ENCODE results near the gene VSIG4. TPM values are rescaled to one million over a fixed set of nuclear protein-coding genes. Genes with fewer than 3 reads are reported as not detected.

VSIG4 gene
- total RNA-seq, 1 donor from 2014 or later: not detected

DNA sequence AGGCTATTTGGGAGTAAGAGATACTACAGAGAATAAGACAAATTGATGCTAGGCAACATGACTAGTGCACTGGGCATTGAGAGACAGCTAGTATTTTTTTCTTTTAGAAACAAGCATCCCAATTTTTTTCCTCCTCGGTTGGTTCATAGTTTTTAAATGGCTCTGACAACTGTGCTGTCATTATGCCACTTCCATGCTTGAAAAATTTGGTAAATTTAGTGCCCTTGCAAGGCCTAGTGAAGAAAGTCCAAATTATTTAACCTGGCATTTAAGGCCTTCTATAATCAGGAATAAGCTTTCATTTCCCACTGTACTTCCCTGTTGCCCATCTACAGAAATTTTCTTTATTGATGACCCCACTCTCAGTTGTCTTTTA is 15.8 kb downstream of the VSIG4 start:
- TF ChIP-seq, protein P1, sequence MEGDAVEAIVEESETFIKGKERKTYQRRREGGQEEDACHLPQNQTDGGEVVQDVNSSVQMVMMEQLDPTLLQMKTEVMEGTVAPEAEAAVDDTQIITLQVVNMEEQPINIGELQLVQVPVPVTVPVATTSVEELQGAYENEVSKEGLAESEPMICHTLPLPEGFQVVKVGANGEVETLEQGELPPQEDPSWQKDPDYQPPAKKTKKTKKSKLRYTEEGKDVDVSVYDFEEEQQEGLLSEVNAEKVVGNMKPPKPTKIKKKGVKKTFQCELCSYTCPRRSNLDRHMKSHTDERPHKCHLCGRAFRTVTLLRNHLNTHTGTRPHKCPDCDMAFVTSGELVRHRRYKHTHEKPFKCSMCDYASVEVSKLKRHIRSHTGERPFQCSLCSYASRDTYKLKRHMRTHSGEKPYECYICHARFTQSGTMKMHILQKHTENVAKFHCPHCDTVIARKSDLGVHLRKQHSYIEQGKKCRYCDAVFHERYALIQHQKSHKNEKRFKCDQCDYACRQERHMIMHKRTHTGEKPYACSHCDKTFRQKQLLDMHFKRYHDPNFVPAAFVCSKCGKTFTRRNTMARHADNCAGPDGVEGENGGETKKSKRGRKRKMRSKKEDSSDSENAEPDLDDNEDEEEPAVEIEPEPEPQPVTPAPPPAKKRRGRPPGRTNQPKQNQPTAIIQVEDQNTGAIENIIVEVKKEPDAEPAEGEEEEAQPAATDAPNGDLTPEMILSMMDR (IDR thresholded peaks at IDR 0.05; ENCODE audit: unreplicated experiment): no peak
- Mint-ChIP-seq H3K27ac (no peak overlapping the region), H3K36me3 (no peaks in the 10 kb centered on the region), H3K4me3 (no peak overlapping the region), H3K4me1 (no peaks in the 10 kb centered on the region), H3K27me3 (ENCODE audit: low read depth) (no peaks in the 10 kb centered on the region), H3K9me3 (peaks cover 24% of the 10 kb centered on the region)
- DNase-seq (ENCODE audit: low spot score in 2 of 2, unreplicated experiment in 2 of 2): no peak

DNA sequence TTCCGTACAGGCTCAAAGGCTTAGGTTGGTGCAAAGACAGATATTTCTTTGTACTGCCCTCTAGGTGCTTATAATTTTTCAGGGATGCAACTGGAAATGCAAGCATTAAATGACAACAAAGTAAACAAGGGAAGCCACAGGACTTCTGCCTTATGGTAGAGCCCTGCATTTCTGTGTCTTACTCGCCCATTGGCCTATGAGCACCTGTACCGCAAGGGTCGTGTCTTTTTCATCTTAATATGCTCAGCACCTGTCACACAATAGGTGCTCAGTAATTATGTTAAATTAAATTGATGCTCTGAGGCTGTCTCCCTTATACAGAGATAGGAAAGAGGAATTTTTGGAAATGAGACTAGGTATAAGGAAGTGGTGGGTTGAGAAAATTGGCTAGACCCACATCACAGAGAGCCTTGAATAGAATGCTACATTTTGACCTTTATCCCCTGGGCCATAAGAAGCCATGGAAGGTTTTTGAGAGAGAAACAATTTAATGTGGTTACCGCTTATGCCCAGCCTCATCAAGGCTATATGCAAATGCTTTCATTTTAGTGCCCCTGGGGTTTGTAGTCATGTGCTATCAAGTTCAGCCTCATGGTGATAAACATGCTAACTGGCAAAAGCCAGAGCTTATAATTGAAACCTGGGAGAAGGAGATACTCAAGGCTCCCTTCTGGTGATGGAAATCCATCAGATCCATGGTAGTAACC is 16.3 kb downstream of the VSIG4 start:
- Mint-ChIP-seq H3K27ac (no peak overlapping the region), H3K4me1 (no peaks in the 10 kb centered on the region), H3K4me3 (no peak overlapping the region), H3K9me3 (peaks cover 24% of the 10 kb centered on the region), H3K27me3 (ENCODE audit: low read depth) (no peaks in the 10 kb centered on the region), H3K36me3 (no peaks in the 10 kb centered on the region)
- no peak for DNase-seq (ENCODE audit: low spot score in 2 of 2, unreplicated experiment in 2 of 2)
- TF ChIP-seq, protein P1 (IDR thresholded peaks at IDR 0.05; ENCODE audit: unreplicated experiment): no peak

DNA sequence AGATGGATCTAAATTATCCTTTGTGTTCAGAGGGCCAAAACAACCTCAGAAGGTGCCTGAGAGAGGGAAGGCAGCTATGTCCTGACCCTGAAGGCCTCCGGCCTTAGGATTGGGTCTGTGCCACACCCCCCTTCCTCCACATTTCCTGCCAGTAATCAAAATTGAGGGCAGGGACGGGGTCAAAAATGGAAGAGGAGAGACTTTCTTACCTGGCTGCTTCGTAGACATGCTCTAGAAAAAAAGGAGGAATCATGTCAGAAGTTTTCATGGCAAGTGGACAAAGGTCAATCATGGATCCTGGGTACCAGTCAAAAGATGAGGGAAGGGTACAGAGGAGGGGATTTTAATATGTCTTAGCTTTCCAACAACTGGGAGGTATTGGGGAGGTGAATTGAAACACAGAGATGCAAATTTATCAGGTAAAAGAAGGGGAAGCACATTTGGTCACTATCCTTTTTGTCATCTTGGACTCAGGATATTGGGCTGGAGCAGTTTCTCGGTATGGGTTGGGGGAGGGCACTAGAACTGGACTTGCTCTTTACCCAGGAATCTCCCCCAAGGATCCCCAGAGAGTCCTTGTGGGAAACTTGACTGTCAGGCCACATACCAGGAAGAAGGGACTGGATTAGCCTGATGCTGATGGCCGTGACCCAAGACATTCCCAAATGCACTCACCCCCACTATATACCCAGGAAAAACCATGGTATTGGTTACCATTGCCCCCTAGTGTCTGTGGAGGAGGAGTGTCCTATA is 17.1 kb downstream of the VSIG4 start:
- no peaks in the 10 kb centered on the region for H3K4me1 Mint-ChIP-seq
- no peak overlapping the region for H3K4me3 Mint-ChIP-seq
- TF ChIP-seq, protein P1 (IDR thresholded peaks at IDR 0.05; ENCODE audit: unreplicated experiment): no peak
- no peak for DNase-seq (ENCODE audit: low spot score in 2 of 2, unreplicated experiment in 2 of 2)
- H3K27ac Mint-ChIP-seq: no peak overlapping the region
- H3K36me3 Mint-ChIP-seq: no peaks in the 10 kb centered on the region
- no peaks in the 10 kb centered on the region for H3K27me3 Mint-ChIP-seq (ENCODE audit: low read depth)
- peaks cover 24% of the 10 kb centered on the region for H3K9me3 Mint-ChIP-seq

DNA sequence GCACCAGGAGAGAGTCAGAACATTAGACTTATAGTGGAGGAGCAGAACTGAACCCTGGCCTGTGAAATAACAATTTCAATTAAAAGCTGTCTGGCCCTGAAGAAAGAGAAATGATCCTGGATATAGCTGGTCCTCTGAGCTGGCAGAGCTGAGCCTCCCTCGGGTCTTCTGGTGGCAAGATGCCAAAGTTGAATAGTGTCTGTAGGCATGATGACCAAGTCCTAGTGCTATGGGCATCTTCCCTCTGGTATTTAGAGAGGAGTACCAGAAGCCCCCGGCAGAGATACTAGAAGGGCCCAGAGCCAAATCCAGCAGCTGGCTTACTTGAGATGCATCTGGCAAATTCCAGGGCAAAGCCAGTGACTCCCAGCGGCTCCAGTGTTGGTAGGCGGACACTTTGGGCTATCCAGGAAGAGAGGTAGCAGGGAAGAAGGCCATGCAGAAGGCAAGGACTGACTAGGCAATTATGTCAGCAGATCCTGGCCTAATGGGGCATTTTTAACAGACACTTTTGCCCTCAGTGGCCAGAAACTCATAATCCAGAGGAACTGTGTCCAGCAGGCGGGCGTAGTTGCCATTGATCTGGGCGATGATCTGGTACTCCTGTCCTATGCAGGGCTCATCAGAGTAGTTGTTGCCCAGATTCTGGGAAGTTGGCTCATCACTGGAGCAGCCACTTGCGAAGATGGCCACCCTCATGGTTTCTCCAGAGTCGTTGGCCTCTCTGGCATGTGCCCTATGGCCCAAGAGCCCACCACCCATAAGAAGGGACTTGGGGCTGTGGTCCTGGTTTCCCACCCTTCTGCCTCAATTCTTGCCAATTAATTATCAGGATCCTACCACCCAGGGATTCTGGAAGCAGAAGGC is 17.9 kb downstream of the VSIG4 start:
- H3K36me3 Mint-ChIP-seq: no peaks in the 10 kb centered on the region
- peaks cover 24% of the 10 kb centered on the region for H3K9me3 Mint-ChIP-seq
- DNase-seq (ENCODE audit: low spot score in 2 of 2, unreplicated experiment in 2 of 2): no peak
- TF ChIP-seq, protein P1 (IDR thresholded peaks at IDR 0.05; ENCODE audit: unreplicated experiment): no peak
- H3K27ac Mint-ChIP-seq: no peak overlapping the region
- H3K27me3 Mint-ChIP-seq (ENCODE audit: low read depth): no peaks in the 10 kb centered on the region
- peaks cover 4% of the 10 kb centered on the region for H3K4me1 Mint-ChIP-seq
- no peak overlapping the region for H3K4me3 Mint-ChIP-seq

DNA sequence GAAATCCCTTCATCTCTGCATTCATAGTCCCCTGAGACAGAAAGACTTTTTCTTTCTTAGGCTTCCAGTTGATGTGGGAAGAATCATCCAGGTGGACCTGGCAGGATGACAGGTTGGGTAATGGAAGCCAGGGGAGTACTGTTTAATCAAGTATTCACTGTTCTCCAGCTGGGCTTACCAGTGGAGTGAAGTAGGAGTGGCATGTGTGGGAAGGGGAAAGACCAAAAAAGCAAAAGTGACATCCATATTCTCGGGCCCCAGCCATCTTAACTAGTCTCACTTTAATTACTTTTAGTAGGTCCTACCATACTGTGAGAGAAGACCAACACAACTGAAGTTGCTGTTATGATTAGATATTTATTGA is 18.5 kb downstream of the VSIG4 start:
- TF ChIP-seq, protein P1 (IDR thresholded peaks at IDR 0.05; ENCODE audit: unreplicated experiment): no peak
- Mint-ChIP-seq H3K4me3 (no peak overlapping the region), H3K9me3 (peaks cover 21% of the 10 kb centered on the region), H3K27me3 (ENCODE audit: low read depth) (no peaks in the 10 kb centered on the region), H3K27ac (no peak overlapping the region), H3K36me3 (no peaks in the 10 kb centered on the region), H3K4me1 (peaks cover 4% of the 10 kb centered on the region)
- no peak for DNase-seq (ENCODE audit: low spot score in 2 of 2, unreplicated experiment in 2 of 2)
